HG03520 (cell line): ENCODE results near the gene PCDH9.
A peak's percentile ranks its signal among the peaks of the same experiment; 100 is the strongest.

Experiments used
- ATAC-seq: cut with Tn5 transposase; IDR thresholded peaks from one replicate; pipeline ENCODE4 v1.9.1; 2021; ENCODE audit warnings: mild to moderate bottlenecking, moderate library complexity; ENCODE audit not compliant: unreplicated experiment

The PCDH9 gene

DNA sequence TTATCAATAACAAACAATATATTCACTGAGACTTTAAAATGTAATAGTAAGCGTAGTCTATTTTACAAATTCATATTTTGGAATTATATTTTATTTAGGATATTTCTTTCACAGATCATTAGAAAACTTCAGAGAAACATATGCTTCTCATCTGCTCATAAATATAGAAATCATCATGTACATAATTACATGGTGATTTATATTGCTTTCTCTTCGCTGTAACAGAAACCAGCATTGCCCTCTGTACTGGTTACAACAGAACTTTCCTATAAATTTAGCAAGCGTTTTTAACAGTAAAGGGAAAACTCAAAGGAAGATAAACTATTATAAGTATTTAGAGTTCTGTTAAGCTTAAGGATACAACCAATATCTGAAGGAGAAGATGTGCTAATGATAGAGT lies 672.8 kb downstream of the PCDH9 start:
- ATAC-seq = no peak

DNA sequence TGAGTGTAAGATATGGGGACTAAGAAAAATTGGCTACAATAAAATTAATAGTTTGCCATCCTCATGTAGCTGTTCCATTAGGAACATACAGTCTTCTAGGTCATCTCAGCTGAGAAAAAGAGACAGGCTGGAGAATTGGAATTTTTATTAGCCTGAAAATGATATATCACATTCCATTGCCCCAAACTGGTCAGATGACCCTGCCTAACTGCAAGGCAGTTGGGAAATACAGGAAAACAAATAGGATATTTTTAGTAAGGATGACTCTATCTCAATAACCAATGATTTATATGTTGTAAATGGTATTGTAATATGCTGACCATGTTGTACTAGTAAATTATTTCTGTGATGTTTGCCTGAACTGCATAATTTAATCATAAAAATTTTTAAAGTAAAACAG lies 673.8 kb downstream of the PCDH9 start:
- ATAC-seq = no peak

GRCh38 chr13:66553391-66553790 lies 676.7 kb downstream of the PCDH9 start:
- no peak for ATAC-seq

DNA sequence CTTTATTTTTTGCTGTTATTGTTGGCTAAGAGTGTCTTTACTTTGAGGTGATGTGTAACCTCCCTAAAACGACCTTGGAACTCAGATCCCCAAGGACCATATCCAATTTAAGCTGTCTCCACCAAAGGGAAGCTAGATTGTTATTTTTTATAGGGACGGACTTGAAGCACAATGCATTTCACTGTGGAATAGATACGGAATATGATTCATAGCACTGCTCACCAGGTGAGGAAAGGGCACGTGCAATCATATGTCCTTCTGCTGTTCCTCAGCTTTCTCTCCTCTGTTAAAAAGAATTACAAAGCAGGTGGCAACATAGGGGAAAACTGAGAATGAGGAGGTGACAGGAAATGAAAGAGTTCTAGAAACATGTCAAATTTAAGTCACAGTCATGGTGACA lies 679.0 kb downstream of the PCDH9 start:
- no peak for ATAC-seq

DNA sequence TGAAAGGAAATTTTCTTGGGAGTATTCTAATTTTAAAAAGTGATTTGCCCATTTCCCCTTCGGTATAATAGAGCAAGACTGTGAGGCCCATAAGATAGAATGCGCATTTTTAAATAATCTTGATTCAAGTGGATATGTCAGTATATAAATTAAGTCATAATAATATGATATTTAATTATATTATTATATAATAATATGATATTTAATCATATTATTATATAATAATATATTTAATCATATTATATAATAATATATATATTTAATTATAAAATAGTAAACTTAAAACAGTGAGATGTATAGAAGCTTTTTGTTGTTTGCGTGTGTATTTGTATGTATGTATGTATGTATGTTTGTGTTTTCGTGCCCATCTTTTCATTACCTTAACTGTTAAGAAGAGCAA lies 682.5 kb downstream of the PCDH9 start:
- ATAC-seq = no peak

DNA sequence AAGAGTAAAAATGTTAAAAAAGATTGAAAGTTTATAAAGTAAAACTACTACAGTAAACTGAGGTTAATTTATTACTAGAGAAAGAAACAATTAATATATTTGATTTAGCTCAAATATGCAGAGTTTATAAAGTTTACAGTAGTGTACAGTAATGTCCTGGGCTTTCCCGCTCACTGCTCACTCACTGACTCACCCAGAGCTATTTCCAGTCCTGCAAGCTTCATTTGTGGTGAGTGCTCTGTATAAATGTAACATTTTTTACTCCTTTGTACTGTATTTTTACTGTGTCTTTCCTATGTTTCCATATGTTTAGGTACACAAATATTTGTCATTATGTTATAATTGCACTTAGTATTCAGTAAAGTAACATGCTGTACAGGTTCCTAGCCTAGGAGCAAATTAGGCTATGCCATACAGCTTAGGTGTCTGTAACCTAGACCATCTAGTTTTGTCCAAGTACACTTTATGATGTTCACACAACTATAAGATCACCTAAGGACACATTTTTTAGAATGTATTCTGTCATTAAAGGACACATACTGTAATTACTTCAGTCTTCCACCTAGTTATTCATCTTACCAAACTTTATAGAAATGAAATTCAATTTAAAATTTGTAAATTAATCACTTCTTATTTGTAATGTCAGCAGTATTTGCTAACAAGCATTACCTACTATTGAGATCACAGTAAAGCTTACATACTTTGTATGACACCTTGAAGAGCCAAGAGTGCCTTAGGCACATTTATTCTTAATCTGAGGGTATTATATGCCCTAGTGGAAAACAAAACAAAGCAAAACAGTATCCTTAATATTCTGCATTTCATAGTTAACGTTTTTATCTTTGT lies 683.4 kb downstream of the PCDH9 start:
- no peak for ATAC-seq

DNA sequence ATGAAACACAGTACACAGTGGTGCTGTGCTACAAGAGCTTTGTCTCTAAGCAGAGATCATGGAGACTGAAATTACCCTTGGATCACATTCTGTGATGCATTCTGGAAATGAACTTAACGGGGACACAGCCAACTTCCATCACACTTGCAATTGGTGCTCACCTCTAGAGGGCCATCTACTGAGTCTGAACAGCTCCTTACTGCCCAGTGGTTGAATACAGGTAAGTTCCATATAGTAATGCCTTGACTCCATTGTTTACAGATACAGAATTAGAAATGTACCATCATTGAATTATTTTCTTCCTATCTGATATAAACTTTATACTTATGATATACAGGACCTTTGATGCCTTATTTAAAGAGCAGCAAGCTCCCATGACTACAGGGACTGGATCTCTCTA lies 686.4 kb downstream of the PCDH9 start:
- ATAC-seq = peak; percentile 66

- no peak for ATAC-seq
These were observed 692.7 kb downstream of the PCDH9 start for GRCh38 chr13:66537417-66537816.

- no peak for ATAC-seq
These were observed 693.4 kb downstream of the PCDH9 start for GRCh38 chr13:66536746-66537145.

DNA sequence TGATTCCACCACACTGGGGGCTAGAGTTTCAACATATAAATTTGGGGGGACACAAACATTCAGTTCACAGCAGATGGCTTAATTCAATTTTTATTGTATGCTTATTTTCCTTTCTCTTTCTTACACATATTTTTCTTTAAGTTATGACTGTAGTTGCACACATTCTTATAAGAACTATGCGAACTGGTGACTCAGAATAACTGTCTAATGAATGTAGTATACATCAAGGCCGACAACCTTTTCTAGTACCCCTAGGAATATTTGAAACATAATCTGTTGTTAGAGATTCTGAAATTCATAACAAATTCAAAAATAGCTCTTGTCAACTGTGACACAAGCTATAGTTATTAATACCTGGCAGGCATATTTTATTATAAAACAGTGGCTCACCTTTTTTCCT lies 695.6 kb downstream of the PCDH9 start:
- ATAC-seq = no peak

GRCh38 chr13:66532845-66533244 lies 697.3 kb downstream of the PCDH9 start:
- ATAC-seq = no peak

DNA sequence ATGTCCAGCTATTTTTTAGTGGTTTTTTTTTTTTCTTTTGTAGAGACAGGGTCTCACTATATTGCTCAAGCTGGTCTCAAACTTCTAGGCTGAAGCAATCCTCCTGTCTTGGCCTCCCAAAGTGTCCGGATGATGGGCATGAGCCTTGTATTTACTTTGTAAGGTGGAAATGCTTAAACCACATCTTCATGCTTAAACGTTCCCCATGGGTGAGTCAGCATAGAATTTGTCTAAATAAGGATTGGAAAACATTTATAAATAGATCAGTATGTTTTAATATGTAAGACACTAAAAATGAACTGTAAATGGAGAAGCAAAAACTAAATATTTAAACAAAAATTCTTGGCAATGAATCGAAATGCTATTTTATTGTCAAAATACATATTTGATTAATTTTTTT lies 698.0 kb downstream of the PCDH9 start:
- no peak for ATAC-seq

DNA sequence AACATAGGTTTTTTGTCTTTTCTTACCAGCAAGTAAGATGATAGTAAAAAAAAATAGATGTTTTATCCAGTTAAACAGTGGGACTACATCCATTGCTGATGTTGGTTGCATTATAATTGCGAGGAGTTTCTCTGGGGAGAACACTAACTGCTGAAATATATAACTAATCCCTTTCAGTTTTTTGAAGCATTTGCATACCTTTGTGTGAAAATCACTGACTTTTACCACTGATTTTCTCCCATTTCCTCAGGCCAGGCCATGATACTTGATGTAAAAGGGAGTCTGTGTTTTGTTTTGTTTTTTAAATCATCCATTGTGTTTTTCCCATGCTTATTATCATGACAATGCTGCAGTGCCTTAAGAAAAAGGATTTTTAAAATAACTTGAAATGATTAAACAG lies 699.5 kb downstream of the PCDH9 start:
- no peak for ATAC-seq

GRCh38 chr13:66530158-66530557 lies 700.0 kb downstream of the PCDH9 start:
- no peak for ATAC-seq

DNA sequence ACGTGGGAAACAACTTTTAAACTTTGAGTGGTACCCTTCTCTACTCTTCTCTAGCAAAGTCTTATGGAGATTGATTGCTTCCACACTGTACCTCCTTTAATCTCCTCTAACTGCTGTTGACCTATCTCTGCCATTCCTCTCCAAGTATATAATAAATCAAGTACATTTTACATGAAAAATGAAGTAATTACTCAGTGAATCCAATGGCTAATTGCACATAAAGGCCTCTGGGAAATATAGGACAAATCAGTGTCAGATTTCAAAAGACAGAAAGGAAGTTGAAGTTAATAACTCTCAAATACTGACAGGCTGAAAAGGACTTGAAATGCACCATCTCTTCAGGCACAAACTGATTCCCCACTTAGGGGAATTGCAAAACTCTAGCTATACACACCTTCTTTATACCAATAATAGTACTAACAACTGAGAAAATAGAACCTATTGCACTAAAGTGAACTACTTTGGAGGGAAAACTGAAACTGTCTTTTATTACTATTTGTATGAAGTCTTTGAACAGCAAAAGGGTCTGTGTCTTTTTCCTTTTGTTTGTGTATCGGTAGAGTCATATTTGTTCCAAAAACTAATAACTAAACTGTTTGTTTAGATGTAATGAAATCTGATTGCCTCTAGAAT lies 701.1 kb downstream of the PCDH9 start:
- ATAC-seq = no peak

- ATAC-seq = no peak
These were observed 702.0 kb downstream of the PCDH9 start for GRCh38 chr13:66528180-66528579.

GRCh38 chr13:66520511-66521355 lies 709.4 kb downstream of the PCDH9 start:
- ATAC-seq = no peak

DNA sequence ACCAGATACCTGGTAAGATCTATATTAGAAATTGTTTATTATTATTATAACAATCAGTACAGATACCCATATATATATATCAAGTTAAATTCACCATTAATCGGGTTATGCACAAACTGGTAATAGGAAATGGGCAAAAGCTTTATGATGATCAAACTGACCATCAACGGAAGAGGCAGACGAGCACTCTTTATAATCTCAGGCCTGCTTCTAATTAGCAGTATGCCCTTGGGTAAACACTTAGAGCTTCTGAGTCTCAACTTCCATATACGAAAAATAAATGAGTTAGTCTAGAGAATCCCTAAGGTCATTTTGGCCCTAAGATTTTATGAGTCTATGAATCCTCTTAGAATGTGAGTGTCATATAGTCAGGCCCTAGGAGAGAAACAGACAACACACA lies 710.9 kb downstream of the PCDH9 start:
- no peak for ATAC-seq

DNA sequence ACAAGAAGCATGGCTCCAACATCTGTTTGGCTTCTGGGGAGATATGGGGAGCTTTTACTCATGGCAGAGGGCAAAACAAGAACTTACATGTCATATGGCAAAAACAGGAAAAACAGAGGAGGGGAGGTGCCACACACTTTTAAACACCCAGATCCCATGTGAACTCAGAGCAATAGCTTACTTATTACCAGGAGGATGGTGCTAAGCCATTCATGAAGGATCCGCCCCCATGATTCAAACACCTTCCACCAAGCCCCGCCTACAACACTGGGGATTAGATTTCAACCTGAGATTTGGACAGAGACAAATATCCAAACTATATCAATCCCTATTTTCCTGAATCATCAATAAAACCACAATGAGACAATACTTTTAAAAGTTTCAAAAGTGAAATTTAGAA lies 712.1 kb downstream of the PCDH9 start:
- ATAC-seq = no peak

GRCh38 chr13:66513728-66514127 lies 716.4 kb downstream of the PCDH9 start:
- ATAC-seq = no peak

DNA sequence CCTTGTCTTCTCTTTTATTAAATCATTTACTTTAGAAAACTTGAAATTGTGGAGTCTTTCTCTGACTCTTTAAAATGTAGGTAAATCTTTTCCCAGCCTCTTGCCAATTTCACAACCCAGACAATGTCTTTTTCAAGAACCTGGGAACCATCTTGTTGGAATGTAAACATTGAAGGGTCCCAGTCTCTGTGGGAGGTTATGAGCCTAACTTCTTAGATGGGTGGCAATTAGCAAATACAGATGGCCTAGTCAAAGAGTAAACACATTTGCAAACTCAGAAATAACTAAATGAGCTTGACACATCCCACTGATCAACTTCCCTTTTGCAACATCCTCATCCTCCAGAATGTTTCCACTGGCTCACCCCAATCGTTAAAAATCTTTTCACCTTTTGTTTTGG lies 721.0 kb downstream of the PCDH9 start:
- ATAC-seq = no peak
